Adipocyte (in vitro differentiated cells): ENCODE measurements around the gene GHRHR.

Experiments
- DNase-seq: peaks from one replicate; pipeline ENCODE4 v3.0.0-alpha.2; 2015; ENCODE audit warnings: low read depth
- H3K27me3 ChIP-seq: replicated peaks from 2 replicates; pipeline ENCODE4 v1.7.0; 2013; ENCODE audit warnings: mild to moderate bottlenecking, low read length, moderate library complexity; ENCODE audit not compliant: control insufficient read depth, insufficient read depth
- H3K36me3 ChIP-seq: 2 replicates; pipeline ENCODE4 v1.7.0; 2013; ENCODE audit warnings: low read length, mild to moderate bottlenecking, moderate library complexity; ENCODE audit not compliant: control insufficient read depth, insufficient read depth, severe bottlenecking
- H3K4me1 ChIP-seq: 2 replicates; pipeline ENCODE4 v1.7.0; 2013; ENCODE audit warnings: mild to moderate bottlenecking, low read length, moderate library complexity; ENCODE audit not compliant: control insufficient read depth, insufficient read depth
- H3K4me3 ChIP-seq: 2 replicates; pipeline ENCODE4 v1.7.0; 2013; ENCODE audit warnings: mild to moderate bottlenecking, low read length, moderate library complexity
- H3K9ac ChIP-seq: 2 replicates; pipeline ENCODE4 v1.7.0; 2013; ENCODE audit warnings: mild to moderate bottlenecking, low read length, moderate library complexity
- H3K9me3 ChIP-seq: 2 replicates; pipeline ENCODE4 v1.7.0; 2013; ENCODE audit warnings: mild to moderate bottlenecking, low read length, moderate library complexity; ENCODE audit not compliant: control insufficient read depth

Gene GHRHR

DNA sequence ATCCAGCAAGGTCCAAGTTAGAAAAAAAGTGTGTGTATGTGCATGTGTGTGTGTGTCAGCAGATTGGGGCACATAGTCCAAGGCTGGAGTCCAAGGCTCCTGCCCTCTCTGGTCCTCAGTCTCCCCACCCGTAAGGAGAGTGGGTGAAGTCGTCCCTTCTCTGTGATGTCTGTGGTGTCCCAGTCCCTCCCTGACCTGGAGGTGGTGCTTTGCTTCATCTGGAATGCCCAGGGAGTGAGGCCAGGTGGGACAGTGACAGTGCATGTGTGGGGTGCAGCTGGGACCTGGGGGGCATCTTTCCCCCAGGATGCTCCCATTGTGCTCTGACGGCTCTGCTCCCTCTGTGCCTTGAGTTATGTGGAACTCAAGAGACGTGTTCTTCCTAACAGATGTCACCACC lies 34.1 kb upstream of the GHRHR start:
- DNase-seq = no peak
- peaks cover under 1% of the 10 kb centered on the region for H3K36me3 ChIP-seq
- H3K4me3 ChIP-seq = no peak overlapping the region
- peaks cover 8% of the 10 kb centered on the region for H3K9me3 ChIP-seq
- no peak overlapping the region for H3K9ac ChIP-seq
- no peaks in the 10 kb centered on the region for H3K27me3 ChIP-seq
- H3K4me1 ChIP-seq = peaks cover 3% of the 10 kb centered on the region

DNA sequence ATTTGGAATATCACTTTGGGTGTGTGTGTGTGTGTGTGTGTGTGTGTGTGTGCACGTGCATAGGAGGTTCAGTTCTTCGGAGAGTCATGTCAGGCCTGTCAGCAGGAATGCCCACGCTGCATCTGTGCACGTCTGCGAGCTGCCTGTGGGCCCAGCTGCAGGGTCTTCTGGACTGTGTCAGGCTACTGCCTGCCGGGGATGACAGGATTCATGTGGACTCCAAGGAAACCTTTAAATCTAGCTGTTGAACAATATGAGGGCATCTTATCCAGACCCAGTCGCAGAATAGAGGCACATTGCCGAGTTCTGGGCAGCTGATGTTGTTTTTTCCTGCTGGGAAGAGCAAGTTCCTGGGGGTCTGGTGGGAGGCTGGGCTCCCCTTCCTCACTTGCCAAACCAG lies 33.1 kb upstream of the GHRHR start:
- Histone ChIP-seq H3K36me3 (no peaks in the 10 kb centered on the region), H3K9ac (no peak overlapping the region), H3K4me3 (no peak overlapping the region), H3K9me3 (peaks cover 8% of the 10 kb centered on the region), H3K27me3 (no peaks in the 10 kb centered on the region), H3K4me1 (peaks cover 3% of the 10 kb centered on the region)
- no peak for DNase-seq

DNA sequence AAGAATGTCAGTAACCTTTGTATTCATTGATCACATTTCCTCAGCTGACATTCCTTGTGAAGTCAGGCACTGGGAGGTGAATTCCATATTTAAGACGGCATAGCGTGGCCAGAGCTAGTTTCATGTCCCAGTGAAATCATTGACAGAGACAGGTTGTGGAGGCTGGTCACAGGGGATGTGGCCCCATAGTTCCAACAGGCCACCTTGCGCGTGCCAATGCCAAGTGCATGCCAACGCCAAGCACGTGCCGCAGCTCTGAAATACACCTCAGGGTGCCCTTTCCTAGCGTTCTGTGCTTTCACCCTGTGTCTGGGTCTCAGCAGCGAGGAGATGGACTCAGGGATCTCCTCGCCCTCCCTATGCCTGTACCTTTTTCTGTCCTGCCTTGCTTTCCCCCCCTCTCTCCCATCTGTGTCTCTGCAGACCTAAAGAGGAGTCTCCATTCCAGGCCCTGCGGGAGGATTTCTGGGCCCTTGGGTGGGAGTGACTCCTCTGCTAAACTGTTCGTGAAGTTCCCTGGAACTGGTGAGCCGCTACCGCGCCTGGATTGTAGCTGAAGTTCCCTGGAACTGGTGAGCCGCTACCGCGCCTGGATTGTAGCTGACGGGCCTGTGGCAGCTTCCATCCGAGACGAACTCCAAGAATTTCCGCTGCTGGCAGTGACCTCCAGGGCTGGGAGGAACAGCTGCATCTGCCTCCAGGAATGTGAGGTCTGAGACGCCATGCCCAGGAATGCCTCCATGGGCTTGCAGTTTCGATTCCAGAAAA lies 32.4 kb upstream of the GHRHR start:
- H3K4me3 ChIP-seq = no peak overlapping the region
- H3K27me3 ChIP-seq = no peaks in the 10 kb centered on the region
- peaks cover 3% of the 10 kb centered on the region for H3K4me1 ChIP-seq
- peaks cover 8% of the 10 kb centered on the region for H3K9me3 ChIP-seq
- no peak for DNase-seq
- H3K36me3 ChIP-seq = no peaks in the 10 kb centered on the region
- H3K9ac ChIP-seq = no peak overlapping the region

DNA sequence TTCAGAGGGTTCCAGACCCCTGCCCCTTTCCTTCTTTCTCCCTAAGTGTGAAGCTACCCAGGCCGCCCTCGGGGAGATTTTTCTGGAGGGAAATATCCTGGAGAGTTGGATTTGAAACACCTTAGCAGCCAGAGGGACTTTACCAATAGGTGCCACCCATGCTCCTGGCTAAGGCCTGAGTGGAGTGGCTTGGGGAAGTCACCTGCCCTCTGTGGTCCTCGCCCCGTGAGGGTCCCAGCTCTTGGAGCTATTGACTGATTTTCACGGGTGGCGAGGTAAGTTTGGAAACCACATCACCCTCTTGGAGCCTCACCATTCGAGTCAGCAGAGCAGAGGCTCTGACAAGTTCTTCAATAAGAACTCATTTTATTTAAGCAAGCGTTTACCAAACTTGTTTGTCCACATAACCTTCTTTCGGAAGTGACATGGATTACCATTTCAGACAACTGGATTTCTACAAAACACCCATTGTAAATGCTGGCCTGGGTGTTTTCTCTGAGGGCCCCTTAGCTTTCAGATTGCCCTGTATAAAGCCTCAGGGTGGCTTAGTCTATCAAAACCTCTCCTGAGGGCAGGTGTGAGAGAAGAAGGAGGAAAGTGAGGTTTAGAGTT lies 31.7 kb upstream of the GHRHR start:
- H3K4me1 ChIP-seq = peaks cover 3% of the 10 kb centered on the region
- no peak overlapping the region for H3K4me3 ChIP-seq
- no peak for DNase-seq
- H3K9ac ChIP-seq = no peak overlapping the region
- peaks cover 5% of the 10 kb centered on the region for H3K9me3 ChIP-seq
- no peaks in the 10 kb centered on the region for H3K27me3 ChIP-seq
- no peaks in the 10 kb centered on the region for H3K36me3 ChIP-seq

DNA sequence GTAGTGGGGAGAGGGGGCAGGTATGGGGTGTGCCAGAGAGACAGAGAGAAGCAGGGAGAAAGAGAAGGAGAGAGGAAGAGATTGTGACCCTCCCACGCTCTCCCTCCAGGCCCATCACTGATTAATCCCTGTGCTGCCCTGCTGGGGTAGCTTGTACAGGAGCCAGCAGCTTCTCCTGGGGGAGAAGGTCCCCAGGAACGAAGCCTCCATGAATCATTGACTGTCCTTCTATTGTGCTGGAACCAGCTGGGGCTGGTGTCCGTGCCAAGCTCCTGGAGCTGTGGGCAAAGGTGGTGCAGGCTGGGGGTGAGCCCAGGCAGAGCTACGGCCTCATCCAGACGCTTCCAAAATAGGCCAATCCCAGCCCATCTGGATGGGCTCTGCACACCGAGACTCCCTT lies 31.2 kb upstream of the GHRHR start:
- DNase-seq = no peak
- Histone ChIP-seq H3K9ac (no peak overlapping the region), H3K4me1 (peaks cover 3% of the 10 kb centered on the region), H3K4me3 (no peak overlapping the region), H3K9me3 (no peaks in the 10 kb centered on the region), H3K27me3 (no peaks in the 10 kb centered on the region), H3K36me3 (no peaks in the 10 kb centered on the region)

DNA sequence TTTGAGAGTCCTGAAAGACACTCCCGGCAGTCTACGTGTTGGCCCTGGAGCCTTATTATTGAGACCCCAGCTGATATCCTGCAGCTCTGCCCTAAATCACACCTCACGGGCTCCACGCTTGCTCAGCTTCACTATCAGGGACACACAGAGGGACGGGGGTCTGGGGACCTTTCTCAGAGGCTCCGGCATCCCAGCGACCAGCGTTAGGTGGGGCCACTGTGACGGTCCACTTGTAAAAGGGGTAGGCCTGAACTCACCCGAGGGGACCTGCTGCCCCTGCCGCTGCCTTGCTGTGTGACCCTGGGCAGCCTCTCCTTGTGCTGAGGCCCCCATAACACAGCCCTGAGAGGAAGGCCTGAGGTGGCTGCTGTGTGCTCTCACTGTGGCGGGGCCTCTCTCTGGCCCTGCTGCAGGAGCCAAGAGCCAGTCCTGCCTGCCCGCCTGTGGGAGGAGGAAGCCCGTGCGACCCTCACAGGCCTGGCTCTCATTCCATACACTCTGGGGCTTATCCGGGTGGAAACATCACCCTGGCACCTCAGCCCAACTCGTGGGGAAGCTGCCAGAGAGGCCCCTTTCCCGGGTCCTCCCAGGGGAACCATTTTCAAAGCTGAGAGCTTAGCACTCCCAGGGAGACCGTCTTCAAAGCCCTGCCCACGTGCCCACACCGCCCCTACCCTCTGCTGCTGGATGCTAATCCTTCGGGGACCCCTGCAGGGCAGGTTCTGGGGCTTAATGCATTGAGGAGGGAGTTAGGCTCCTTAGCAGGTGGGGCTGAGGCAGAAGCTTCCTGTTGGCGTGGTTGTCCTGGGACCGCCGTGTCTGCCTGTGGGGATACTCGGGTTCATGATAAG lies 30.4 kb upstream of the GHRHR start:
- Histone ChIP-seq H3K9ac (no peak overlapping the region), H3K27me3 (no peaks in the 10 kb centered on the region), H3K4me1 (peaks cover 3% of the 10 kb centered on the region), H3K36me3 (no peaks in the 10 kb centered on the region), H3K4me3 (no peak overlapping the region), H3K9me3 (no peaks in the 10 kb centered on the region)
- no peak for DNase-seq

DNA sequence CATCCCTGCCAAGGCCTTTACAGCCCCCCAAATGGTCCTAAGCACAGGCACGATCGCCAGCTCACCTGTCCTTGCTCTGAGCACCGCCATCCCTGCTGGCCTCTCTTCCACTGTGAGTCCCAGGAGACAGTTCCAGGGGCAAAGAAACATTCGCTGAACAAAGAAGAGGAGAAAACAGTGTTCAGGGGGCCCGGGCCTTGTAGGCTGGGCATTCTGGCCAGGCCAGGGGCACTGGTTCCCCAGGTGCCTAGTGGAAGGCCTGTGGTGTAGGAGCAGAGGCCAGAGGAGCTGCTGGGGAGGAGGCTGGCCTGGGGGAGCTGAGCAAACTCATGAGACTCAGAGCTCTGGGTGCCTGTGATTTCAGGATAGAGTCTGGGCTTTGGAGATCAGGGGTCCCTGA lies 29.5 kb upstream of the GHRHR start:
- no peaks in the 10 kb centered on the region for H3K9me3 ChIP-seq
- H3K9ac ChIP-seq = no peak overlapping the region
- peaks cover 3% of the 10 kb centered on the region for H3K4me1 ChIP-seq
- H3K27me3 ChIP-seq = no peaks in the 10 kb centered on the region
- H3K36me3 ChIP-seq = no peaks in the 10 kb centered on the region
- no peak for DNase-seq
- no peak overlapping the region for H3K4me3 ChIP-seq

DNA sequence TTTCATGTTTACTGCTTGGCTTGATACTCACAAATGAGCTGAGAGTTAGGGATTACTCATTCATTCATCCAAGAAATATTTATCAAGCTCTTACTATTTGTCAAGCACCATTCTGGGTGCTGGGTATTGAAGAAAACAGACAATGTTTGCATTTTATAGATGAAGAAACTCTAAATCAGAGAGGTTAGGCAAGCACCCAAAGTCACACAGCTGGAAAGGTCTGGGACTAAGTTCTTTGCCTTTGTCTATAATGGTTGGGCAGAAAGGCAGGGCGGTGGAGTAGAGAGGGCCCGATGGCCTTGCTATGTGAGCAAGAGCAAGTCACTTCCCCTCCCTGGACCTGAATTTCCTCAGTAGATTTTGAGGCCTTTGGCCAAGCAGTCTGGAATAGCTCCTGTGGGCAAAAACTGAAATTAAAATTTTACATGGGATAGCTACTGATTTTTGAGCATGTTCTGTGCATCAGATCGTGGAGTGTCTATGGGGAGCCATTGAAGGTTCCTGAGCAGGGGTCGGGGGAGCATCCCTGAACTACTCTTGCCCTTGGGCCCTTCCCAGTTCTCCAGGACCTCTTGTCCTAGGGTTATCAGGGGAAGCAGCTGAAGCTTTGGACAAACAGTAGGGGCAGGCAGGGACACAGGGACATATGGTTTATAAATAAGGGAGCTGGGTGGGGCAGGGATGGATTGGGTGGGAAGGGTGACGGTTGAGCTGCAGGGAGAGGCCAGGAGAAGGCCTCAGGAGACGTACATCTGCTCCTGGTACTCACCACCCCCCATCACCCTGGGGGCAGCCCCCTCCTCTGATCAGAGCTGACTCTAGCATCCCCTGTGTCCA lies 28.8 kb upstream of the GHRHR start:
- Histone ChIP-seq H3K9ac (no peak overlapping the region), H3K9me3 (no peaks in the 10 kb centered on the region), H3K4me1 (peaks cover 3% of the 10 kb centered on the region), H3K27me3 (peaks cover 7% of the 10 kb centered on the region), H3K4me3 (no peak overlapping the region), H3K36me3 (no peaks in the 10 kb centered on the region)
- no peak for DNase-seq

DNA sequence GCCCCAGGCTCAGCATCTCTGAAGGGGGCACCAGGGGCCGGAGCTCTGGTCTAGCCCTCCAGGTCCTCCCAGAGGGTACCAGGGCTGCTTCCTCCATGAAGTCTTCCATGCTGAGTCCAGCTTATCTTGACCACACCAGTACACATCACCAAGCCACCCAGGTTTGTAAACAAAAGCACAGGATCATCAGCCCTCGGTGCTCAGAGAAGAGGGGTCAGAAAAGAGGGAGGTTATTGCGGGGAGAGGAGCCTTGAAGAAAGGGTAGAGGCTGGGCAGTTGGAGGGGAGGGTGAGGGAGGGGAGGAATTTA lies 28.2 kb upstream of the GHRHR start:
- no peak for DNase-seq
- Histone ChIP-seq H3K9me3 (no peaks in the 10 kb centered on the region), H3K4me3 (no peak overlapping the region), H3K4me1 (peaks cover 3% of the 10 kb centered on the region), H3K36me3 (no peaks in the 10 kb centered on the region), H3K9ac (no peak overlapping the region), H3K27me3 (peaks cover 11% of the 10 kb centered on the region)

DNA sequence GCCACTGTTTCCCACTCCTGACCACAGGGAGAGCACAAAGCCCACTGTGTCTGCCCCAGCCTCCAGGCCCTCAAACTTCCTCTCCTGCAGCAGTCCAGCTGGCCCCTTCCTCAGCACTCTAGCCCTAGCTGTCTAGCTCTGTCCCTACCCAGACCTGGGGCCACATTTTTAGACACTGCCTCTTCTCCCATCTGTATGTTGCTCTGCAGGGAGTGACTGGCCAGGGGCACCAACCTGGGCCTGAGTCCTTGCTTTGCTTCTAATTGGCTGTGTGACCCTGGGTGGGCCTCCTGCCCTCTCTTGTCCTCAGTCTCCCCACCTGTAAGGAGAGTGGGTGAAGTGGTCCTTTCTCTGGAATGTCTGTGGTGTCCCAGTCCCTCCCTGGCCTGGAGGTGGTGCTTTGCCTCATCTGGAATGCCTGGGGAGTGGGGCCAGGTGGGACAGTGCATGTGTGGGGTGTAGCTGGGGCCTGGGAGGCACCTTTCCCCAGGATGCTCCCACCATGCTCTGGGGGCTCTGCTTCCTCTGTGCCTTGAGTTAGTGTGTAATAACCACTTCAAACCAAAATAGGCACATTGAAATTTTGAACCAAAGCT lies 27.0 kb upstream of the GHRHR start:
- DNase-seq = no peak
- Histone ChIP-seq H3K4me1 (no peaks in the 10 kb centered on the region), H3K36me3 (no peaks in the 10 kb centered on the region), H3K9ac (no peak overlapping the region), H3K9me3 (no peaks in the 10 kb centered on the region), H3K27me3 (peaks cover 22% of the 10 kb centered on the region), H3K4me3 (no peak overlapping the region)
